H9 (cell line): ENCODE data around the gene CD19. TPM values are rescaled to one million over a fixed set of nuclear protein-coding genes. Genes with fewer than 3 reads are reported as not detected.

Experiments
- DNase-seq: peaks from one replicate; pipeline ENCODE4 v3.0.0-alpha.2; 2017
- H2AFZ ChIP-seq: one replicate; pipeline ENCODE4 v1.6.1; 2013; ENCODE audit warnings: mild to moderate bottlenecking, low read length, control low read depth, moderate library complexity
- H2AK5ac ChIP-seq: 2 replicates; pipeline ENCODE4 v1.6.1; 2013; ENCODE audit warnings: low read length, control low read depth, mixed read lengths; ENCODE audit not compliant: insufficient read length
- H2BK120ac ChIP-seq: one replicate; pipeline ENCODE4 v1.6.1; 2013; ENCODE audit warnings: low read depth, mild to moderate bottlenecking, low read length, control low read depth, inconsistent platforms; ENCODE audit not compliant: poor library complexity, severe bottlenecking
- H2BK12ac ChIP-seq: 2 replicates; pipeline ENCODE4 v1.6.1; 2013; ENCODE audit warnings: low read length, control low read depth, mixed read lengths, low read depth; ENCODE audit not compliant: insufficient read length
- H2BK15ac ChIP-seq: 2 replicates; pipeline ENCODE4 v1.6.1; 2013; ENCODE audit warnings: low read depth, low read length, control low read depth
- H2BK20ac ChIP-seq: one replicate; pipeline ENCODE4 v1.6.1; 2013; ENCODE audit warnings: low read depth, mild to moderate bottlenecking, low read length, control low read depth, inconsistent platforms; ENCODE audit not compliant: poor library complexity, severe bottlenecking
- H2BK5ac ChIP-seq: 2 replicates; pipeline ENCODE4 v1.6.1; 2013; ENCODE audit warnings: low read length, control low read depth, mixed read lengths; ENCODE audit not compliant: insufficient read length
- H3K14ac ChIP-seq: 2 replicates; pipeline ENCODE4 v1.6.1; 2013; ENCODE audit warnings: low read length, control low read depth; ENCODE audit not compliant: insufficient read depth
- H3K18ac ChIP-seq: 2 replicates; pipeline ENCODE4 v1.6.1; 2013; ENCODE audit warnings: low read depth, mild to moderate bottlenecking, mixed read lengths, low read length, control low read depth; ENCODE audit not compliant: insufficient read length
- H3K23ac ChIP-seq: 2 replicates; pipeline ENCODE4 v1.6.1; 2013; ENCODE audit warnings: low read length, control low read depth, mixed read lengths, low read depth; ENCODE audit not compliant: insufficient read length
- H3K23me2 ChIP-seq: 2 replicates; pipeline ENCODE4 v1.6.1; 2013; ENCODE audit warnings: low read depth, mild to moderate bottlenecking, mixed read lengths, low read length, control low read depth; ENCODE audit not compliant: insufficient read length, poor library complexity, severe bottlenecking
- H3K27ac ChIP-seq: 2 replicates; pipeline ENCODE4 v1.5.1; 2013; ENCODE audit warnings: low read length, control low read depth, mixed read lengths, low read depth; ENCODE audit not compliant: insufficient read length
- H3K27me3 ChIP-seq: 2 replicates; pipeline ENCODE4 v1.6.1; 2013; ENCODE audit warnings: low read length, control low read depth, inconsistent platforms; ENCODE audit not compliant: insufficient read depth
- H3K4ac ChIP-seq: 2 replicates; pipeline ENCODE4 v1.6.1; 2013; ENCODE audit warnings: low read depth, mild to moderate bottlenecking, control low read depth, inconsistent platforms, low read length, moderate library complexity
- H3K4me1 ChIP-seq: 2 replicates; pipeline ENCODE4 v1.6.1; 2013; ENCODE audit warnings: low read length, control low read depth, inconsistent platforms; ENCODE audit not compliant: insufficient read depth
- H3K4me2 ChIP-seq: 2 replicates; pipeline ENCODE4 v1.6.1; 2013; ENCODE audit warnings: low read length, control low read depth, mixed read lengths; ENCODE audit not compliant: insufficient read length, insufficient read depth
- H3K56ac ChIP-seq: 2 replicates; pipeline ENCODE4 v1.6.1; 2013; ENCODE audit warnings: low read depth, mild to moderate bottlenecking, mixed read lengths, low read length, control low read depth; ENCODE audit not compliant: insufficient read length
- H3K79me1 ChIP-seq: 2 replicates; pipeline ENCODE4 v1.6.1; 2013; ENCODE audit warnings: low read depth, mild to moderate bottlenecking, moderate library complexity, low read length, control low read depth, inconsistent platforms; ENCODE audit not compliant: insufficient read depth, poor library complexity, severe bottlenecking
- H3K79me2 ChIP-seq: 2 replicates; pipeline ENCODE4 v1.6.1; 2013; ENCODE audit warnings: low read length, control low read depth, inconsistent platforms; ENCODE audit not compliant: insufficient read depth
- H3K9ac ChIP-seq: 2 replicates; pipeline ENCODE4 v1.6.1; 2013; ENCODE audit warnings: low read length, control low read depth, mixed read lengths; ENCODE audit not compliant: insufficient read length; ENCODE audit errors: extremely low read depth
- H3K9me3 ChIP-seq: one replicate; pipeline ENCODE4 v1.6.1; 2013; ENCODE audit warnings: low read depth, low read length, inconsistent platforms; ENCODE audit not compliant: control insufficient read depth
- H3T11ph ChIP-seq: one replicate; pipeline ENCODE4 v1.6.1; 2013; ENCODE audit warnings: mild to moderate bottlenecking, low read length, control low read depth, inconsistent platforms
- H4K20me1 ChIP-seq: one replicate; pipeline ENCODE4 v1.6.1; 2013; ENCODE audit not compliant: control insufficient read depth, insufficient read length, insufficient read depth
- H4K5ac ChIP-seq: 2 replicates; pipeline ENCODE4 v1.6.1; 2013; ENCODE audit warnings: low read depth, mild to moderate bottlenecking, mixed read lengths, low read length, control low read depth; ENCODE audit not compliant: insufficient read length
- H4K8ac ChIP-seq: replicated peaks from 2 replicates; pipeline ENCODE4 v1.6.1; 2013; ENCODE audit warnings: low read length, control low read depth, mixed read lengths, low read depth; ENCODE audit not compliant: insufficient read length
- H4K91ac ChIP-seq: 2 replicates; pipeline ENCODE4 v1.6.1; 2013; ENCODE audit warnings: low read depth, mild to moderate bottlenecking, moderate library complexity, mixed read lengths, low read length, control low read depth; ENCODE audit not compliant: insufficient read length
- H3K27ac Mint-ChIP-seq, 3 experiments: 2 replicates in 2 of 3; 3 replicates in 1 of 3; pipeline ENCODE4 v1.8.0; 2020 to 2021; ENCODE audit warnings: mixed read lengths in 3 of 3, mild to moderate bottlenecking in 1 of 3, moderate library complexity in 1 of 3
- H3K27me3 Mint-ChIP-seq: 2 replicates; pipeline ENCODE4 v1.8.0; 2021; ENCODE audit warnings: low read depth, mild to moderate bottlenecking, moderate library complexity, mixed read lengths
- H3K36me3 Mint-ChIP-seq, 3 experiments: 2 replicates in 2 of 3; 3 replicates in 1 of 3; pipeline ENCODE4 v1.8.0; 2020 to 2021; ENCODE audit warnings: low read depth in 3 of 3, mixed read lengths in 3 of 3; ENCODE audit not compliant: insufficient read depth in 1 of 3
- H3K4me1 Mint-ChIP-seq, 2 experiments: 2 replicates each; pipeline ENCODE4 v1.8.0; 2020; ENCODE audit warnings: mixed read lengths in 2 of 2
- H3K4me3 Mint-ChIP-seq, 2 experiments: 2 replicates in 1 of 2; 3 replicates in 1 of 2; pipeline ENCODE4 v1.8.0; 2020 to 2021; ENCODE audit warnings: mild to moderate bottlenecking in 2 of 2, mixed read lengths in 2 of 2, moderate library complexity in 1 of 2
- H3K9me3 Mint-ChIP-seq, 2 experiments: 2 replicates in 1 of 2; 3 replicates in 1 of 2; pipeline ENCODE4 v1.8.0; 2020; ENCODE audit warnings: mild to moderate bottlenecking in 2 of 2, mixed read lengths in 2 of 2, moderate library complexity in 1 of 2
- WGBS: extraction: QIAGEN DNeasy Blood & Tissue Kit; methylation state at CpG from one replicate; pipeline ENCODE4 v1.1.7; 2013; ENCODE audit warnings: missing lambda C conversion rate, low lambda C conversion rate, mixed read lengths; ENCODE audit not compliant: insufficient read length; ENCODE audit errors: extremely low coverage; 5-methylcytosine and 5-hydroxymethylcytosine counted together
- total RNA-seq: library from RNA; stranded (reverse); gene quantifications from 2 replicates; pipeline ENCODE4 v1.2.1, GENCODE V29; 2021
- TF ChIP-seq, protein P1 (sequence below): fragments of 200-600 bp; sonication (generic); conservative IDR thresholded peaks from 3 replicates; pipeline ENCODE4 v1.8.0; 2021; ENCODE audit warnings: antibody characterized with exemption, mild to moderate bottlenecking

Gene CD19
- total RNA-seq, 1 experiment from 2014 or later = 0.50 TPM

DNA sequence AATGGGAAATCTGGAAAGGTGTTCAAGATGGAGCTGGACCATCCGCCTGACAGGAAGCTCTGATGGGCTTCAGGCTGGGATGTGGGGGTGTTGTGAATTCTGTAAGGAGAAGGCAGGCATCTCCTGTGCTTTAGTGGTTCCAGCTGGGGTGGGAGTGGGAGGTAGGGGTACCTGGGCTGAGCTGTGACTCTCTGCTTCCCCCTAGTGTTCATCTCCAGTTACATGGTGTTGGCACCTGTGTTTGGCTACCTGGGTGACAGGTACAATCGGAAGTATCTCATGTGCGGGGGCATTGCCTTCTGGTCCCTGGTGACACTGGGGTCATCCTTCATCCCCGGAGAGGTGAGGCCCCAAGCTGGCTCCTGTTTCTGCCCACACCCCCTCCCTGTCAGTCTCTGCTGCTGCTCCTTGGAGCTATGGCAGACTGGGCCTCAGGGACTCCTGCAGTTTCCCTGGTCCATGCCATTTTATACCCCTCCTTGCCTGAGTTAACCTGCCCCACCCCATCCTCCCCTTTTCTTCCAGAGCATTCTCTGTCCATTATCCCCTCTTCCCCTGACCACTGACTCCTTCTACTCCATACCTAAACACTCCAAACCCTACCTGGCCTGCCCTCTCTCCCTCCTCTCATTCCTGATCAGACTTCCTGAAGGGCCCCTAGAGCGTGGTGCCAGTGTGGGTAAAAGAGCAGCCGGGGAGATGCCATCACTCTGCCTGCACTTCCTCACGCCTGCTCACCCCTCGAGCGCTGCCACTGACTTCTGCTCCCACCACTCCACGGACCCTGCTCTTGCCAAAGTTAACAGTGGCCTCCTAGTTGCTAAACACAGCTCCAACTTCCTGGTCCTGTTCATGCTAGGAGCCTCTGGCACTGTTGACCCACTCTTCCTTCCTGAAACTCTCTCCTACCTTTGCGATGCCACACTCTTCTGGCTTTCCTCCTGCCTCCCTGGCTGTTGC is 46.2 kb downstream of the CD19 start:
- no peak overlapping the region for H3T11ph ChIP-seq
- Mint-ChIP-seq H3K9me3 (peaks cover 4 to 6% of the 10 kb centered on the region in 2 experiments; a peak in 3 of 5 replicates), H3K27ac (no peak overlapping the region; a peak in 2 of 7 replicates)

More for the DNA sequence above, 46.2 kb downstream of the CD19 start:
- no peak overlapping the region for H4K91ac ChIP-seq
- no peak overlapping the region for H2BK120ac ChIP-seq
- H2AFZ ChIP-seq = no peak overlapping the region
- DNase-seq = peak; percentile 66
- no peaks in the 10 kb centered on the region for H3K27me3 ChIP-seq
- H3K79me1 ChIP-seq = no peaks in the 10 kb centered on the region
- H3K9ac ChIP-seq = no peak overlapping the region
- H2BK12ac ChIP-seq = no peak overlapping the region
- no peak overlapping the region for H3K23ac ChIP-seq
- no peak overlapping the region for H2BK20ac ChIP-seq
- no peak overlapping the region; the same call in 1 of the 2 replicates for H3K14ac ChIP-seq
- no peaks in the 10 kb centered on the region for H3K79me2 ChIP-seq
- no peak overlapping the region for H3K4me2 ChIP-seq
- no peak overlapping the region; the same call in 1 of the 2 replicates for H2BK15ac ChIP-seq
- no peaks in the 10 kb centered on the region for H3K9me3 ChIP-seq
- WGBS = no CpG with 5 or more reads among the region's 11 CpGs
- H3K27me3 Mint-ChIP-seq = no peaks in the 10 kb centered on the region
- H3K4me1 Mint-ChIP-seq = peaks cover 6 to 9% of the 10 kb centered on the region in 2 experiments
- TF ChIP-seq, protein P1, sequence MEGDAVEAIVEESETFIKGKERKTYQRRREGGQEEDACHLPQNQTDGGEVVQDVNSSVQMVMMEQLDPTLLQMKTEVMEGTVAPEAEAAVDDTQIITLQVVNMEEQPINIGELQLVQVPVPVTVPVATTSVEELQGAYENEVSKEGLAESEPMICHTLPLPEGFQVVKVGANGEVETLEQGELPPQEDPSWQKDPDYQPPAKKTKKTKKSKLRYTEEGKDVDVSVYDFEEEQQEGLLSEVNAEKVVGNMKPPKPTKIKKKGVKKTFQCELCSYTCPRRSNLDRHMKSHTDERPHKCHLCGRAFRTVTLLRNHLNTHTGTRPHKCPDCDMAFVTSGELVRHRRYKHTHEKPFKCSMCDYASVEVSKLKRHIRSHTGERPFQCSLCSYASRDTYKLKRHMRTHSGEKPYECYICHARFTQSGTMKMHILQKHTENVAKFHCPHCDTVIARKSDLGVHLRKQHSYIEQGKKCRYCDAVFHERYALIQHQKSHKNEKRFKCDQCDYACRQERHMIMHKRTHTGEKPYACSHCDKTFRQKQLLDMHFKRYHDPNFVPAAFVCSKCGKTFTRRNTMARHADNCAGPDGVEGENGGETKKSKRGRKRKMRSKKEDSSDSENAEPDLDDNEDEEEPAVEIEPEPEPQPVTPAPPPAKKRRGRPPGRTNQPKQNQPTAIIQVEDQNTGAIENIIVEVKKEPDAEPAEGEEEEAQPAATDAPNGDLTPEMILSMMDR = peak; percentile 81
- H4K5ac ChIP-seq = no peak overlapping the region
- no peak overlapping the region for H3K18ac ChIP-seq
- no peak overlapping the region for H3K56ac ChIP-seq
- H4K8ac ChIP-seq = no peak overlapping the region
- peaks cover 5% of the 10 kb centered on the region for H3K23me2 ChIP-seq
- H3K4me3 Mint-ChIP-seq = peak overlapping the region in 1 of 2 experiments; percentile 43; a peak in 2 of 5 replicates
- no peak overlapping the region for H2BK5ac ChIP-seq
- no peak overlapping the region for H3K27ac ChIP-seq
- peaks cover 19 to 32% (median 30%) of the 10 kb centered on the region in 3 experiments for H3K36me3 Mint-ChIP-seq
- H2AK5ac ChIP-seq = no peak overlapping the region
- H3K4me1 ChIP-seq = no peaks in the 10 kb centered on the region
- H4K20me1 ChIP-seq = no peaks in the 10 kb centered on the region
- no peak overlapping the region for H3K4ac ChIP-seq
